B cell (primary cell): Measurements from ENCODE around the gene METAP1D. TPM values are rescaled to one million over a fixed set of nuclear protein-coding genes. Genes with fewer than 3 reads are reported as not detected.

Source experiments
- ATAC-seq: fragments of 200-7000 bp; cut with Tn5 transposase; one replicate; pipeline ENCODE4 v1.10.0; 2021; ENCODE audit warnings: low read depth, mild to moderate bottlenecking, moderate number of reproducible peaks, moderate library complexity
- CTCF ChIA-PET: fragments of 350-600 bp; sonication (Branson Sonifier 250); formaldehyde crosslinking; loops from one replicate; lab custom pipeline; 2021; ENCODE audit warnings: antibody characterized with exemption, inconsistent platforms; lab: Charles Lee
- POLR2A ChIA-PET: fragments of 350-600 bp; sonication (Branson Sonifier 250); formaldehyde crosslinking; loops from one replicate; lab custom pipeline; 2021; ENCODE audit warnings: antibody characterized with exemption; lab: Charles Lee
- DNase-seq: peaks from one replicate; pipeline ENCODE4 v3.0.0; 2013
- H2AFZ ChIP-seq: 2 replicates; pipeline ENCODE4 v1.6.1; 2012; ENCODE audit warnings: mild to moderate bottlenecking, low read depth, low read length; ENCODE audit not compliant: insufficient read depth, poor library complexity, severe bottlenecking
- H3K27ac ChIP-seq, 2 donors: 1 replicate in 1 of 2; 2 replicates in 1 of 2; pipeline ENCODE4 v1.5.1; 2012 to 2013; ENCODE audit warnings: low read length in 2 of 2, mild to moderate bottlenecking in 2 of 2, moderate library complexity in 1 of 2
- H3K27me3 ChIP-seq, 4 experiments: fragments of 200-600 bp in 1 of 4; sonication (generic) in 1 of 4; replicated peaks in 1 of 4; 1 replicate in 2 of 4; 2 replicates in 2 of 4; pipeline versions ENCODE4 v1.6.1 to v1.7.0; 2013 to 2016; ENCODE audit warnings: low read length in 3 of 4, mild to moderate bottlenecking in 2 of 4, mixed read lengths in 1 of 4, moderate library complexity in 1 of 4; ENCODE audit not compliant: insufficient read depth in 4 of 4, control insufficient read depth in 3 of 4; ENCODE audit errors: control extremely low read depth in 1 of 4
- H3K36me3 ChIP-seq, 2 experiments: replicated peaks in 1 of 2; 1 replicate in 1 of 2; 2 replicates in 1 of 2; pipeline versions ENCODE4 v1.6.1 to v1.7.1; 2013; ENCODE audit warnings: low read length in 1 of 2; ENCODE audit not compliant: insufficient read depth in 2 of 2, control insufficient read depth in 1 of 2; ENCODE audit errors: control extremely low read depth in 1 of 2, extremely low read depth in 1 of 2
- H3K4me1 ChIP-seq, 2 donors: fragments of 200-600 bp in 1 of 2; sonication (generic) in 1 of 2; 1 replicate in 1 of 2; 2 replicates in 1 of 2; pipeline versions ENCODE4 v1.5.1 to v1.6.1; 2013 to 2017; ENCODE audit warnings: low read length in 2 of 2; ENCODE audit not compliant: control insufficient read depth in 2 of 2, insufficient read depth in 2 of 2
- H3K4me2 ChIP-seq: replicated peaks from 2 replicates; pipeline ENCODE3; 2012; ENCODE audit warnings: mild to moderate bottlenecking, low read depth, low read length; ENCODE audit not compliant: poor library complexity, severe bottlenecking
- H3K4me3 ChIP-seq, 5 experiments: fragments of 200-600 bp in 1 of 5; sonication (generic) in 1 of 5; 1 replicate in 3 of 5; 2 replicates in 2 of 5; pipeline versions ENCODE4 v1.5.1 to v1.7.0; 2011 to 2016; ENCODE audit warnings: low read length in 4 of 5, mild to moderate bottlenecking in 4 of 5, low read depth in 2 of 5, control low read depth in 1 of 5, moderate library complexity in 1 of 5; ENCODE audit not compliant: insufficient read depth in 1 of 5; ENCODE audit errors: control extremely low read depth in 1 of 5, extremely low read depth in 1 of 5
- H3K79me2 ChIP-seq: fragments of 200-600 bp; sonication (generic); one replicate; pipeline ENCODE4 v1.6.0; 2016; ENCODE audit warnings: low read length; ENCODE audit not compliant: control insufficient read depth, insufficient read depth
- H3K9ac ChIP-seq: fragments of 200-600 bp; sonication (generic); 2 replicates; pipeline ENCODE4 v1.6.1; 2017; ENCODE audit warnings: mild to moderate bottlenecking, low read length, moderate library complexity
- H3K9me3 ChIP-seq, 3 donors: one replicate each; pipeline versions ENCODE4 v1.6.1 to v1.7.1; 2013; ENCODE audit warnings: low read length in 2 of 3; ENCODE audit not compliant: control insufficient read depth in 2 of 3, insufficient read depth in 1 of 3; ENCODE audit errors: control extremely low read depth in 1 of 3
- H4K20me1 ChIP-seq: 2 replicates; pipeline ENCODE4 v1.6.0; 2012; ENCODE audit warnings: mild to moderate bottlenecking, low read length; ENCODE audit not compliant: insufficient read depth, control insufficient read depth, poor library complexity, severe bottlenecking
- H3K27ac Mint-ChIP-seq: one replicate; pipeline ENCODE4 v1.8.0; 2021; ENCODE audit warnings: mixed read lengths
- H3K27me3 Mint-ChIP-seq: one replicate; pipeline ENCODE4 v1.8.0; 2021; ENCODE audit warnings: mixed read lengths
- H3K4me1 Mint-ChIP-seq: one replicate; pipeline ENCODE4 v1.8.0; 2021; ENCODE audit warnings: mixed read lengths
- H3K4me3 Mint-ChIP-seq: one replicate; pipeline ENCODE4 v1.8.0; 2021; ENCODE audit warnings: mixed read lengths
- H3K9me3 Mint-ChIP-seq: one replicate; pipeline ENCODE4 v1.8.0; 2022; ENCODE audit warnings: mixed read lengths; ENCODE audit not compliant: insufficient read depth
- CTCF ChIP-seq: fragments of 200-600 bp; IDR thresholded peaks from one replicate; pipeline ENCODE4 v1.8.0; 2022; ENCODE audit warnings: antibody characterized with exemption, mild to moderate bottlenecking
- EZH2 ChIP-seq: IDR thresholded peaks from 2 replicates; pipeline ENCODE4 v1.6.1; 2012; ENCODE audit warnings: borderline replicate concordance, low read depth, mild to moderate bottlenecking, moderate library complexity, low read length; ENCODE audit not compliant: insufficient read depth, poor library complexity, severe bottlenecking
- WGBS: methylation state at CpG from one replicate; pipeline ENCODE4 v1.1.5; 2013; ENCODE audit warnings: missing lambda C conversion rate; ENCODE audit not compliant: insufficient coverage; 5-methylcytosine and 5-hydroxymethylcytosine counted together
- intact Hi-C: fragments of 100-400 bp; cut with micrococcal nuclease; formaldehyde crosslinking; loops from one replicate; pipeline ENCODE4 v1.10.0; 2022
- polyA plus RNA-seq: library from polyadenylated mRNA; depleted of rRNA; stranded (reverse); fragments of >200 nt; gene quantifications from 2 replicates; pipeline ENCODE4 v1.2.3, GENCODE V29; 2012
- total RNA-seq, 2 donors: library from RNA; stranded (reverse); fragments of 120-200 nt in 1 of 2; gene quantifications; 1 replicate in 1 of 2; 2 replicates in 1 of 2; pipeline versions ENCODE4 v1.2.3 to v1.2.4, GENCODE V29; 2013 to 2022

Gene METAP1D
- total and polyA plus RNA-seq, 2 donors (not counting 1 experiment from before 2014, with no cell fraction given) = 7.8 to 8.9 TPM

GRCh38 chr2:171966235-171966634 is 33.5 kb upstream of the METAP1D start:
- H3K9me3 Mint-ChIP-seq = no peaks in the 10 kb centered on the region
- WGBS = 100% methylated on average over 1 of the region's 8 CpGs
- DNase-seq (no peak), ATAC-seq (no peak)
- intact Hi-C loops = no loop called here
- no peaks in the 10 kb centered on the region for H3K79me2 ChIP-seq
- ChIA-PET CTCF (no interaction called here), POLR2A (no interaction called here)
- no peak overlapping the region for H3K4me3 ChIP-seq
- no peak overlapping the region for H3K27ac Mint-ChIP-seq
- TF ChIP-seq EZH2 (no peak), CTCF (no peak)
- H3K27ac ChIP-seq = no peak overlapping the region
- no peaks in the 10 kb centered on the region for H3K27me3 ChIP-seq
- no peak overlapping the region for H3K4me3 Mint-ChIP-seq
- H3K4me1 Mint-ChIP-seq = no peaks in the 10 kb centered on the region
- no peak overlapping the region for H2AFZ ChIP-seq
- no peaks in the 10 kb centered on the region for H3K4me1 ChIP-seq
- no peak overlapping the region for H3K4me2 ChIP-seq
- H3K9ac ChIP-seq = no peak overlapping the region
- no peaks in the 10 kb centered on the region for H3K9me3 ChIP-seq
- H3K36me3 ChIP-seq = peaks cover 11 to 23% of the 10 kb centered on the region in 2 experiments
- no peaks in the 10 kb centered on the region for H4K20me1 ChIP-seq
- H3K27me3 Mint-ChIP-seq = no peaks in the 10 kb centered on the region

GRCh38 chr2:171966688-171967087 is 33.1 kb upstream of the METAP1D start:
- no peaks in the 10 kb centered on the region for H3K27me3 Mint-ChIP-seq
- Histone ChIP-seq H3K4me2 (no peak overlapping the region), H3K9ac (no peak overlapping the region), H3K4me3 (no peak overlapping the region), H4K20me1 (no peaks in the 10 kb centered on the region), H2AFZ (no peak overlapping the region), H3K79me2 (no peaks in the 10 kb centered on the region), H3K36me3 (peaks cover 13 to 23% of the 10 kb centered on the region in 2 experiments), H3K27ac (no peak overlapping the region), H3K9me3 (no peaks in the 10 kb centered on the region), H3K27me3 (no peaks in the 10 kb centered on the region), H3K4me1 (no peaks in the 10 kb centered on the region)
- H3K27ac Mint-ChIP-seq = no peak overlapping the region
- no peaks in the 10 kb centered on the region for H3K4me1 Mint-ChIP-seq
- no peak for DNase-seq
- no peak for TF ChIP-seq CTCF
- TF ChIP-seq EZH2 = no peak
- no peak for ATAC-seq
- CTCF ChIA-PET = no interaction called here
- intact Hi-C loops = no loop called here
- POLR2A ChIA-PET = no interaction called here
- H3K9me3 Mint-ChIP-seq = no peaks in the 10 kb centered on the region
- no peak overlapping the region for H3K4me3 Mint-ChIP-seq
